BLaER1 treated with 17β-estradiol and CSF1 and Interleukin-3, amounts not matched to agents 10 nM and 100 nM (cell line): Measurements from ENCODE around the gene SNTA1.
"Not testable (repeated sequence)": the region's sequence is repeated elsewhere in the genome, so short reads cannot be mapped to it uniquely, and the experiment has no call there.

Experiments used
- H3K27ac ChIP-seq, 11 experiments: shearing (Covaris generic); formaldehyde crosslinking; 2 replicates each; pipeline ENCODE4 v1.8.1; 2022
- H3K27me3 ChIP-seq, 11 experiments: shearing (Covaris generic); formaldehyde crosslinking; 2 replicates each; pipeline ENCODE4 v1.8.1; 2022
- H3K36me3 ChIP-seq, 11 experiments: shearing (Covaris generic); formaldehyde crosslinking; 2 replicates each; pipeline ENCODE4 v1.8.1; 2022
- H3K4me1 ChIP-seq, 10 experiments: shearing (Covaris generic); formaldehyde crosslinking; 2 replicates each; pipeline ENCODE4 v1.8.1; 2022
- H3K4me2 ChIP-seq, 11 experiments: shearing (Covaris generic); formaldehyde crosslinking; 2 replicates each; pipeline ENCODE4 v1.8.1; 2022
- H3K4me3 ChIP-seq, 10 experiments: shearing (Covaris generic); formaldehyde crosslinking; 2 replicates each; pipeline ENCODE4 v1.8.1; 2022
- H3K9ac ChIP-seq, 11 experiments: shearing (Covaris generic); formaldehyde crosslinking; 2 replicates each; pipeline ENCODE4 v1.8.1; 2022
- H3K9me3 ChIP-seq, 11 experiments: shearing (Covaris generic); formaldehyde crosslinking; replicated peaks in 1 of 11; 2 replicates each; pipeline ENCODE4 v1.8.1; 2022
- H4K20me1 ChIP-seq, 11 experiments: shearing (Covaris generic); formaldehyde crosslinking; 2 replicates each; pipeline ENCODE4 v1.8.1; 2022
- Cebpa-rat ChIP-seq, 11 experiments: shearing (Covaris generic); IDR thresholded peaks; 2 replicates each; pipeline ENCODE4 v1.8.1; 2022

SNTA1 gene

DNA sequence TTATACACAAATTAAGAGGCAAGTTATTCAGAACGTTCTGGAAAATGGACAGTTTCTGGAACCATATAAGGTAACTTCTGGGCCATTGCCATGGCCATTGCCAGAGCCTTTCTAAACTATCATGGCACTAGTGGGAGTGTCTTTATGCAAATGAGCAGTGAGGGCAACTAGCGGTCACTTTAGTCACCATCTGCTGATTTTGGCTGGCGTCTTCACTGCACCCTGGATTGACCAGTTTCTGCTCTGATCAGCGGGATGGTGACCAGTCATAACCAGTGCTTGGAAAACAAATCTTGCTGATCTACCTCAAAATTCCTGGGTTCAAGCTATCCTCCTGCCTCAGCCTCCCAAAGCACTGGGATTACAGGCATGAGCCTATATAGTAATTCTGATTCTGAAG is 7.3 kb upstream of the SNTA1 start:
- H3K4me1 ChIP-seq = peaks cover 9 to 16% (median 15%) of the 10 kb centered on the region in 10 experiments
- H3K27me3 ChIP-seq = no peaks in the 10 kb centered on the region
- peaks cover 0 to 24% (median 12%) of the 10 kb centered on the region in 11 experiments; a peak in 17 of 22 replicates for H3K9me3 ChIP-seq
- H3K27ac ChIP-seq = no peak overlapping the region
- no peaks in the 10 kb centered on the region for H3K36me3 ChIP-seq
- H3K4me2 ChIP-seq = no peak overlapping the region
- no peaks in the 10 kb centered on the region for H4K20me1 ChIP-seq
- H3K9ac ChIP-seq = no peak overlapping the region
- TF ChIP-seq Cebpa-rat (IDR thresholded peaks at IDR 0.05) = no peak
- no peak overlapping the region for H3K4me3 ChIP-seq

DNA sequence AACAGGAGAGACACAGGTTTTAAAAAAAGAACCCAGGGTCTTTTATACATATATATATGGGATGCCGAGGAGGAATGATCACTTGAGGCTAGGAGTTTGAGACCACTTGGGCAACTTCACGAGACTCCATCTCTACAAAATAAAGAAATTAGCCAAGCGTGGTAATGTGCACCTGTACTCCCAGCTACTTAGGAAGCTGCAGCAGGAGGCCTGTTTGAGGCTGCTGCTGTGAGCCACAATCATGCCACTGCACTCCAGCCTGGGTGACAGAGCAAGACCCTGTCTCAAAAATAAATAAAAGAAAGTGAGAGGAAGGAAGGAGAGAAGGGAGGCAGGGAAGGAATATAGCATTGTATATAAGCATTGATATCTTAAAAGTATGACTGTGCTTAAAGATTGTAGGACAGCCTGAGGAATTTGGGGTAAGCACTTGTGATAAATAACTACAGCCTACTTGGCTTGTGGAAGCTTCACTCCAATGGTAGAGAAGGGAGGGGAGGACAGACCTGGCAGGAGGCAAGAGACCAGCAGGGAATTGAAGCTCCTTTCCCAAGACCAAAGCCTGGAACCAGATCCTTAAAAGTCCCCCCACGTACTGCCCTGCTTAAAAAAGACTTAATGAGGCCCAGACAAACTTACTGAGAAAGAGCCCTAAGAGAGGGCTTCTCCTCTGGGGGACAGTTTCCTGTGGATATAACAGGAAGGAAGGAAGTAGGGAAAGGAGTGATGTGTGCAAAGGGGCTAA is 2.5 kb upstream of the SNTA1 start:
- no peak for TF ChIP-seq Cebpa-rat (IDR thresholded peaks at IDR 0.05)
- Histone ChIP-seq H3K4me2 (peak overlapping the region; percentile 41 to 98 (median 95)), H3K9ac (peak overlapping the region in 6 of 11 experiments; percentile 12 to 60 (median 36); a peak in 9 of 22 replicates), H3K27me3 (peaks cover 0 to 13% (median 0%) of the 10 kb centered on the region in 11 experiments; a peak in 1 of 22 replicates), H3K36me3 (no peaks in the 10 kb centered on the region), H3K27ac (peak overlapping the region in 5 of 11 experiments; percentile 9 to 56 (median 41); a peak in 8 of 22 replicates), H4K20me1 (no peaks in the 10 kb centered on the region; a peak in 2 of 22 replicates), H3K9me3 (peaks cover 0 to 24% (median 12%) of the 10 kb centered on the region in 11 experiments; a peak in 17 of 22 replicates), H3K4me3 (peak overlapping the region in 3 of 10 experiments; percentile 3 to 18 (median 16); a peak in 3 of 20 replicates), H3K4me1 (peaks cover 29 to 56% (median 52%) of the 10 kb centered on the region in 10 experiments)

DNA sequence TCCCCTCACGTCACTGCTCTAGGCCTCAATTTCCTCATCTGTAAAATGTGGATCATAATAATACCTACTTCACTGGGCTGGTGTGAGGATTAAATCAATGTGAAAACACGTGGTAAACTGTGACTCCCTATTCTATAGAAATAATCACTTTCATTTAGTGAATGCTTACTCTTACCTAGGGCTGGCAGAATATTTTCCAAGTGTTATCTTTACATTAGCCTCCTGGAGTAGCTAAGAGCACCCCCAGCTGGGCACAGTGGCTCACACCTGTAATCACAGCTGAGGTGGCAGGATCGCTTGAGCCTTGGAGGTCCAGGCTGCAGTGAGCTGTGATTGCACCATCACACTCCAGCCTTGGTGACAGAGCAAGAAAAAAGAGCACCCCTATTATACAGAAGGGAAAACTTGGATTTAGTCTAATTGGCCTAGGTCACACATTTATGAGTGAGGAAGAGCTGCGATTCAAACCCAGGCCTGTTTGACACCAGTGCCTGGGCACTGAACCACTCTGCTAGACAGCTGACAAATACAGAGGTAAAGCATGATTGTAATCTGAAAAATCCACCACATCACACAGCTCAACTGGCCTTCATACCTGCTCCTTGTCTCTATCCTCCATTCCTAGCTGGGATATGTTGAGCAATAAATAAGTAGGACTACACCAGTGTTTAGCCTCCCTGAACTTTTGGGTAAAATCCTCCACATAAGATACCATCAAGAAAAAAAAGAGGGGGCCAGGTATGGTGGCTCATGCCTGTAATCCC is 1.4 kb upstream of the SNTA1 start:
- Histone ChIP-seq H3K9me3 (peaks cover 0 to 22% (median 12%) of the 10 kb centered on the region in 11 experiments; a peak in 17 of 22 replicates), H3K9ac (peak overlapping the region in 6 of 11 experiments; percentile 28 to 84 (median 52); a peak in 10 of 22 replicates), H3K36me3 (no peaks in the 10 kb centered on the region), H3K27ac (peak overlapping the region in 2 of 11 experiments; percentile 26 to 55; a peak in 3 of 22 replicates), H4K20me1 (no peaks in the 10 kb centered on the region; a peak in 2 of 22 replicates), H3K27me3 (peaks cover 0 to 13% (median 0%) of the 10 kb centered on the region in 11 experiments; a peak in 1 of 22 replicates), H3K4me1 (peaks cover 29 to 66% (median 61%) of the 10 kb centered on the region in 10 experiments), H3K4me2 (peak overlapping the region; percentile 84 to 98 (median 95)), H3K4me3 (peak overlapping the region in 9 of 10 experiments; percentile 79 to 89 (median 84); a peak in 18 of 20 replicates)
- TF ChIP-seq Cebpa-rat (IDR thresholded peaks at IDR 0.05) = peak in 1 of 11 experiments; percentile 8; a peak in 1 of 22 replicates

DNA sequence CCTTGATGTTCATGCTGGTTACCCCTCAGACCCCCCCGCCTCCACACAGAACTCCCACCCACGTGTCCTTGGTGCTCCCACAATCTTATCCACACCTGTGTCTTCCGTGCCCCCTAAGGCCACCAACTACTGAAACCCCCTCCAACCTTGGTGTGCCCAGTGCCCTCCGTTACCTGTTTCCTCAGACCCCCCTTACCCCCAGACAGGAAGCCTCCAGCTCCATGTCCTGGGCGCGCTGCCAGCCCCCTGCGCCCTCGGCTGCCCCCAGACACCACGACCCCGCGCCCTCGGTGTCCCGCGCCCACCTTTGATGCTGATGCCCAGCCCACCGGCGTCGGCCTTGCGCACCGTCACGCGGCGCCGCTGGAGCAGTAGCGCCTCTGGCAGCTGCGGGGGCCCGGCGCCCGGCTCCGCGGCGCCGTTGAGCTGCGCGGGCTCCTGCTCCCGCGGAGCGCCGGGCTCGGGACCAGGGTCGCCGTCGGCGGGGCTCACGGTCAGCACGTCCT is 504 bp downstream of the SNTA1 start:
- H3K4me3 ChIP-seq = peak overlapping the region; percentile 79 to 89 (median 84)
- TF ChIP-seq Cebpa-rat (IDR thresholded peaks at IDR 0.05) = no peak
- peaks cover 0 to 8% (median 0%) of the 10 kb centered on the region in 11 experiments; a peak in 2 of 22 replicates for H3K36me3 ChIP-seq
- peaks cover 29 to 81% (median 64%) of the 10 kb centered on the region in 10 experiments for H3K4me1 ChIP-seq
- peaks cover 0 to 13% (median 0%) of the 10 kb centered on the region in 11 experiments; a peak in 1 of 22 replicates for H3K27me3 ChIP-seq
- no peaks in the 10 kb centered on the region; a peak in 2 of 22 replicates for H4K20me1 ChIP-seq
- H3K9ac ChIP-seq = peak overlapping the region; percentile 79 to 88 (median 84)
- H3K9me3 ChIP-seq = peaks cover 0 to 3% (median 0%) of the 10 kb centered on the region in 11 experiments; a peak in 4 of 22 replicates
- peak overlapping the region; percentile 48 to 84 (median 76); a peak in 21 of 22 replicates for H3K27ac ChIP-seq
- peak overlapping the region; percentile 89 to 98 (median 96) for H3K4me2 ChIP-seq

DNA sequence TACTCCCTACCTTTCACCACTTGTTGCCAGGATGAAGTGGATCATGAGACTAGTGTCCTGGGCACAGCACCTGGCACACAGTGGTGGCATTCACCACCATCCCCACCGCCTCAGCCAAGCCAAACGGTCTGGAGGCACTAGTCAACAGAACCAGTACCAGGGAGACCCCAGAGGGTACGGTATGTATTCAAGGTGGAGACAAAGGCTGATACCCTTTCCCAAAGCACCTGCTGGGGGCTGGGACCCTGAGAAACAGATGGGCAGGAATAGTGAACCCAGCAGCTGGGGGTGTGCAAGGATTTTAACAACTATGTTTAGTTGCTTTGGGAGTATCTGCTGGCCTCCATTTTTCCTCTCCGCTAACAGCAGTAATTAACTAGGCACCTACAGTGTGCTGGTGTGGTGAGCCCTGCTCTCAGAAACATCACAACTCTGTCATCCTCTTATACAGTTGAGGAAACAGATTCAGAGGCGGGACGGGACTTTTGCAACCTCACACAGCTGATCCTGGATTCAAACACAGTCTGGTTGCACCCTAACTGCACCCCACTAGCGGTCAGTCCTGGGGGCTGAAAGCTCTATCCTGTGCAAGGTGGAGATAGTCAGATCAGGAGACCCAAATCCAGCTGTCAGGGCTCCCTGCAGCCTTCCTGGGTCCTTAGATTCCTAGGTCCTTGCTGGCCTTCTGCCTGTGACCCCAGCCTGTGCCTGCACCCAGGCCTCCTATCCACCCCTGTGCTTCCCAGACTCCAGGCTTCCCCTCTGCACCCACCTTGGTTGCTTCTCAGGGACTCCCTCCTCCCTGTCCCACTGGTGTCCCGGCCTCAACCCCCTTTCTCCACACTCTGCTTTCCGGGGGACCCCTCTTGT is 1.2 kb downstream of the SNTA1 start:
- TF ChIP-seq Cebpa-rat (IDR thresholded peaks at IDR 0.05) = no peak
- H3K4me3 ChIP-seq = peak overlapping the region; percentile 79 to 89 (median 84)
- peak overlapping the region; percentile 79 to 88 (median 84); a peak in 20 of 22 replicates for H3K9ac ChIP-seq
- peak overlapping the region in 4 of 11 experiments; percentile 75 to 84 (median 78); a peak in 3 of 22 replicates for H3K27ac ChIP-seq
- peak overlapping the region; percentile 89 to 98 (median 96) for H3K4me2 ChIP-seq
- peaks cover 0 to 13% (median 0%) of the 10 kb centered on the region in 11 experiments; a peak in 1 of 22 replicates for H3K27me3 ChIP-seq
- no peaks in the 10 kb centered on the region; a peak in 2 of 22 replicates for H4K20me1 ChIP-seq
- no peaks in the 10 kb centered on the region for H3K9me3 ChIP-seq
- peaks cover 0 to 12% (median 0%) of the 10 kb centered on the region in 11 experiments; a peak in 2 of 22 replicates for H3K36me3 ChIP-seq
- peaks cover 29 to 87% (median 70%) of the 10 kb centered on the region in 10 experiments for H3K4me1 ChIP-seq

DNA sequence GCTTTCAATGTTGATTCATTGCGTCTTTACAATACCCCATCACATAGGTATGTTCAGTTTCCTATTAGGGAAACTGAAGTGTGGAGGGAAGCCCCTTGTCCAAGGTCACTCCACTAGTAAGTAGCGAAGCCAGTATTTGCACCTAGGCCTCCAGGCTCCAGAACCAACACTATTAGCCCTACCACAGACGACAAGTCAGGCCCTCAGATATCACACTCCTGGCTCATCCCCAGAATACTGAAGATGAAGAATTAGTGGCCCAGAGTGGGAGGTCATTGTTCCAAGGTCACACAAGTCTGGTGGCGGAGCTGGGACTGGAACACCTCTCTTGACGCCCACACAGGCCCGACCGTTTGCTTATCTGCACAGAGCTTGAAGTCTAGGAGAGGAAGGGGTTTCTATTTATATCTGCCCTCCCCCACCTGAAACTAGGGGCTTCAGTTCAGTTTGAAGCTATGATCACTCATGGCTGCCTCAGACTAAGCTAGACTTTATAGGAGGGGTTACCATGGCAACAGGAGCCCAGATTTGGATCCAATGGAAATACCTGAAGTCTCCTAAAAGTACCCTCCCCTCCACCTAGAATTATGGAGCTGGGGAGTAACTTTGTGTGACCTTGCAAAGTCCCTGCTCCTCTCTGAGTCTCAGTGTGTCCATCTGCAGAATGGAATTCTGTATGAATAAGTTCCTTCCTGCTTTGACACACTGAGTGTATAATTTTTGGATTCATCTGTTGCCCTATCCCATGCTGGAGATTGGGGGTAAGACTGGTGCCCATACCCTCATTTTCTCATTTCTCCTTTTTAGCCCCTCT is 2.2 kb downstream of the SNTA1 start:
- TF ChIP-seq Cebpa-rat (IDR thresholded peaks at IDR 0.05) = no peak
- H4K20me1 ChIP-seq = no peaks in the 10 kb centered on the region; a peak in 2 of 22 replicates
- no peak overlapping the region; a peak in 1 of 20 replicates for H3K4me3 ChIP-seq
- H3K4me1 ChIP-seq = peaks cover 21 to 81% (median 61%) of the 10 kb centered on the region in 10 experiments
- H3K27me3 ChIP-seq = peaks cover 0 to 13% (median 0%) of the 10 kb centered on the region in 11 experiments; a peak in 1 of 22 replicates
- peaks cover 0 to 14% (median 0%) of the 10 kb centered on the region in 11 experiments; a peak in 2 of 22 replicates for H3K36me3 ChIP-seq
- H3K4me2 ChIP-seq = peak overlapping the region in 9 of 11 experiments; percentile 89 to 98 (median 96); a peak in 18 of 22 replicates
- H3K27ac ChIP-seq = peak overlapping the region in 5 of 11 experiments; percentile 3 to 48 (median 13); a peak in 5 of 22 replicates
- H3K9ac ChIP-seq = peak overlapping the region in 3 of 11 experiments; percentile 26 to 88 (median 46); a peak in 4 of 22 replicates
- no peaks in the 10 kb centered on the region for H3K9me3 ChIP-seq

DNA sequence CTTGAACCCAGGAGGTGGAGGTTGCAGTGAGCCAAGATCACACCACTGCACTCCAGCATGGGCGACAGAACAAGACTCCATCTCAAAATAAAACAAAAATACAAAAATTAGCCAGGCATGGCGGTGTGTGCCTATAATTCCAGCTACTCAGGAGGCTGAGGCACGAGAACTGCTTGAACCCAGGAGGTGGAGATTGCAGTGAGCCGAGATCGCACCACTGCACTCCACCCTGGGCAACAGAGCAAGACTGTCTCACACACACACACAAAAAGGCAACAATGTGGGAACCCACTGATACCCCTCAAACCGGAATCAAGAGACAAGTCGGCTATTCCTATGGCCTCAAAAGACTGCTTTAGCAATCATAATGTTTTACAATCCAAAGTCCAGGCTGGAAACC is 3.0 kb downstream of the SNTA1 start:
- Histone ChIP-seq H3K9ac (peak overlapping the region in 1 of 11 experiments; percentile 46; a peak in 4 of 22 replicates), H3K4me2 (peak overlapping the region in 8 of 11 experiments; percentile 89 to 98 (median 96); a peak in 14 of 22 replicates), H3K27me3 (peaks cover 0 to 13% (median 0%) of the 10 kb centered on the region in 11 experiments; a peak in 1 of 22 replicates), H3K36me3 (peaks cover 0 to 17% (median 1%) of the 10 kb centered on the region in 11 experiments; a peak in 6 of 22 replicates), H3K4me1 (peaks cover 21 to 73% (median 53%) of the 10 kb centered on the region in 10 experiments), H3K27ac (peak overlapping the region in 2 of 11 experiments; percentile 23 to 29; a peak in 3 of 22 replicates)
- H3K9me3 ChIP-seq, H4K20me1 ChIP-seq, H3K4me3 ChIP-seq: not testable (repeated sequence)
